Osteoblast (primary cell): ENCODE measurements around the gene YBX2. TPM values are rescaled to one million over a fixed set of nuclear protein-coding genes. Genes with fewer than 3 reads are reported as not detected.

Source experiments
- DNase-seq: peaks from one replicate; pipeline ENCODE4 v3.0.0; 2011; ENCODE audit warnings: low spot score, mixed read lengths; ENCODE audit not compliant: insufficient read length; ENCODE audit errors: missing footprints
- H2AFZ ChIP-seq: 2 replicates; pipeline ENCODE4 v1.6.0; 2011; ENCODE audit warnings: mild to moderate bottlenecking, low read length
- H3K27ac ChIP-seq: 2 replicates; pipeline ENCODE4 v1.5.1; 2011; ENCODE audit warnings: mild to moderate bottlenecking, low read depth, low read length, moderate library complexity
- H3K27me3 ChIP-seq: 2 replicates; pipeline ENCODE4 v1.6.0; 2012; ENCODE audit warnings: mild to moderate bottlenecking, control low read depth, inconsistent platforms, low read length, moderate library complexity; ENCODE audit not compliant: insufficient read depth
- H3K36me3 ChIP-seq: 2 replicates; pipeline ENCODE4 v1.5.1; 2011; ENCODE audit warnings: mild to moderate bottlenecking, low read length, control low read depth, moderate library complexity; ENCODE audit not compliant: insufficient read depth
- H3K4me1 ChIP-seq: 2 replicates; pipeline ENCODE4 v1.5.1; 2011; ENCODE audit warnings: mild to moderate bottlenecking, low read length, control low read depth, moderate library complexity; ENCODE audit not compliant: insufficient read depth
- H3K4me2 ChIP-seq: 2 replicates; pipeline ENCODE4 v1.6.0; 2011; ENCODE audit warnings: mild to moderate bottlenecking, low read length; ENCODE audit not compliant: insufficient read depth
- H3K4me3 ChIP-seq: fragments of 200-600 bp; sonication (generic); 3 replicates; pipeline ENCODE4 v1.5.1; 2012; ENCODE audit warnings: mild to moderate bottlenecking, low read length, inconsistent platforms; ENCODE audit not compliant: insufficient read depth
- H3K79me2 ChIP-seq: 2 replicates; pipeline ENCODE4 v1.6.0; 2012; ENCODE audit warnings: mild to moderate bottlenecking, low read length, control low read depth, inconsistent platforms; ENCODE audit not compliant: insufficient read depth
- H3K9me3 ChIP-seq: 2 replicates; pipeline ENCODE4 v1.5.1; 2011; ENCODE audit warnings: low read depth, low read length, control low read depth
- H4K20me1 ChIP-seq: 2 replicates; pipeline ENCODE4 v1.6.0; 2012; ENCODE audit warnings: mild to moderate bottlenecking, low read length, control low read depth; ENCODE audit not compliant: insufficient read depth
- total RNA-seq: library from RNA; depleted of rRNA; stranded (reverse); fragments of >200 nt; gene quantifications from 2 replicates; pipeline ENCODE4 v1.2.3, GENCODE V29; 2012
- TF ChIP-seq, protein P1 (sequence below): IDR thresholded peaks from 2 replicates; pipeline ENCODE4 v1.5.1; 2011; ENCODE audit warnings: mild to moderate bottlenecking, low read depth, low read length, moderate library complexity; ENCODE audit errors: extremely low read depth

Gene YBX2
- total RNA-seq, 1 donor: not detected

DNA sequence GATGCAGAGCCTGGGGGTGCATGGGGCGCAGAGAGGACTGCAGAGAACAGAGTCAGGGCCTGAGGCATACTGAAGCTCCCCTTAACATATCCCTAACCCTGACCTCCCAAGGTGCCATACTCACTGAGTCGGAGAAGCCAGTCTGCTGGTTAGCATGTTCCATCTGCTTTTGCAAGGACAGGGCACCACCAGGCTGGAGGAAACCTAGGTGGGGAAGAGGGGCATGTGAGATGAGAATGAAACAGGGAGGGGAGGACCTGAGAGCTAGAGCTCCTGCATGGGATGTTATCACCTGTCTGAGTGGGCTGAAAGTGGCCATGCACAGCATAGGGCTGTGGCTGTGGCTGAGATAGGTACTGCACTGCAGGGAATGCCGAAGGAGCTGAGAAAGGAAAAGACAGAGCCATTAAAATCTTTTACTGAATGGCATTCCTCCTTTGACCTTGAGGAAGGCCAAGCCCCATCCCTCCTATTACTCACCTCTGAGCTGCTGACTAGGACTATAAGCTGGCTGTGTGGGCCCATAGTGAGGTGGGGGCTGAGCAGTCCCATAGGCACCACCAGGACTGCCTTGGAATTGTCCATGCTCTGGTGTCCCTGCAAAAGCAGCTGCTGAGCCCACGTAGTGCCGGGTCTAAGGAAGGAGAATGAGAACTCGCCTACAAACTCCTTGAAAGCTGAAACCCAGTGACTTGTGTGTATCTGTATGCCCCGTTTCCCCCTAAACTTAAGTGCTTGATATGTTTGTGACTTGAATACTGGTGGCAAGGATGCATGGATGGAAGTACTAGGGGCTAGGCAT is 18.9 kb upstream of the YBX2 start:
- Histone ChIP-seq H3K27me3 (no peaks in the 10 kb centered on the region), H3K4me2 (peak overlapping the region; percentile 97), H3K4me3 (peak overlapping the region; percentile 6), H3K79me2 (peaks cover 61% of the 10 kb centered on the region), H3K9me3 (no peaks in the 10 kb centered on the region), H3K4me1 (peaks cover 40% of the 10 kb centered on the region), H2AFZ (no peak overlapping the region), H3K36me3 (peaks cover 64% of the 10 kb centered on the region), H4K20me1 (peaks cover 61% of the 10 kb centered on the region), H3K27ac (peak overlapping the region; percentile 70)
- peak; percentile 69 for DNase-seq
- TF ChIP-seq, protein P1, sequence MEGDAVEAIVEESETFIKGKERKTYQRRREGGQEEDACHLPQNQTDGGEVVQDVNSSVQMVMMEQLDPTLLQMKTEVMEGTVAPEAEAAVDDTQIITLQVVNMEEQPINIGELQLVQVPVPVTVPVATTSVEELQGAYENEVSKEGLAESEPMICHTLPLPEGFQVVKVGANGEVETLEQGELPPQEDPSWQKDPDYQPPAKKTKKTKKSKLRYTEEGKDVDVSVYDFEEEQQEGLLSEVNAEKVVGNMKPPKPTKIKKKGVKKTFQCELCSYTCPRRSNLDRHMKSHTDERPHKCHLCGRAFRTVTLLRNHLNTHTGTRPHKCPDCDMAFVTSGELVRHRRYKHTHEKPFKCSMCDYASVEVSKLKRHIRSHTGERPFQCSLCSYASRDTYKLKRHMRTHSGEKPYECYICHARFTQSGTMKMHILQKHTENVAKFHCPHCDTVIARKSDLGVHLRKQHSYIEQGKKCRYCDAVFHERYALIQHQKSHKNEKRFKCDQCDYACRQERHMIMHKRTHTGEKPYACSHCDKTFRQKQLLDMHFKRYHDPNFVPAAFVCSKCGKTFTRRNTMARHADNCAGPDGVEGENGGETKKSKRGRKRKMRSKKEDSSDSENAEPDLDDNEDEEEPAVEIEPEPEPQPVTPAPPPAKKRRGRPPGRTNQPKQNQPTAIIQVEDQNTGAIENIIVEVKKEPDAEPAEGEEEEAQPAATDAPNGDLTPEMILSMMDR: peak; percentile 26

DNA sequence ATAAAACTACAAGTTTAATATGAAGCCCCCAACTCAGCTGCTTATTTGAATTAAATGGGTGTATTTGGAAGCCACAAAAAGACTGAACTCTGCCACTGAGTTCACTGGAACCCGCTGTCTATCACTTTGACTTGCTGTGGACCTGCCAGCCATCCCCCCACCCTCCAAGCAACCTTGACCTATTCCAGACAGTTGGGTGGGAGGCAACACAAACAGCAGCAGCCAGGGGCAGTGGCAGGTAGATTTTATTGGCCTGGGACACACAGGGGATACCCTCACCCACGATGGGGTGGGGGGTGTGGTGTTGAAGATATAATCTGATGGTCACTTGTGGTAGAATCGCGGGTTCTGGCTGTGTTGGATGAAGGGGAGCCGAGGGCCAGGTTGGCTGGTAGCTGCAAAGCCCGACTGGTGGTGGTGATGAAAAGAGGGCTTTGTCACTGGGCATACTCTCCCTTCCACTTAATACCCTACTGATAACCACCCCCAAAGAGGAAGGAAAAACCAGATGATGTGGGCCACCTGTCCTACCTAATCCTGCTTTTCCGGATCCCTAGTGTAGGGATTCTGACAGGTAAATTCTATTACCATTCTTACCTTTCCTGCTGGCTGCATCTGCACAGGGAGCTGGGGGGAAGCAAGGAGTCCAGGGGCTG is 18.1 kb upstream of the YBX2 start:
- Histone ChIP-seq H3K9me3 (no peaks in the 10 kb centered on the region), H4K20me1 (peaks cover 62% of the 10 kb centered on the region), H3K4me2 (no peak overlapping the region), H3K79me2 (peaks cover 69% of the 10 kb centered on the region), H3K4me3 (no peak overlapping the region), H3K36me3 (peaks cover 58% of the 10 kb centered on the region), H3K27me3 (no peaks in the 10 kb centered on the region), H3K4me1 (peaks cover 40% of the 10 kb centered on the region), H2AFZ (no peak overlapping the region), H3K27ac (no peak overlapping the region)
- DNase-seq: peak; percentile 53
- TF ChIP-seq, protein P1: no peak

DNA sequence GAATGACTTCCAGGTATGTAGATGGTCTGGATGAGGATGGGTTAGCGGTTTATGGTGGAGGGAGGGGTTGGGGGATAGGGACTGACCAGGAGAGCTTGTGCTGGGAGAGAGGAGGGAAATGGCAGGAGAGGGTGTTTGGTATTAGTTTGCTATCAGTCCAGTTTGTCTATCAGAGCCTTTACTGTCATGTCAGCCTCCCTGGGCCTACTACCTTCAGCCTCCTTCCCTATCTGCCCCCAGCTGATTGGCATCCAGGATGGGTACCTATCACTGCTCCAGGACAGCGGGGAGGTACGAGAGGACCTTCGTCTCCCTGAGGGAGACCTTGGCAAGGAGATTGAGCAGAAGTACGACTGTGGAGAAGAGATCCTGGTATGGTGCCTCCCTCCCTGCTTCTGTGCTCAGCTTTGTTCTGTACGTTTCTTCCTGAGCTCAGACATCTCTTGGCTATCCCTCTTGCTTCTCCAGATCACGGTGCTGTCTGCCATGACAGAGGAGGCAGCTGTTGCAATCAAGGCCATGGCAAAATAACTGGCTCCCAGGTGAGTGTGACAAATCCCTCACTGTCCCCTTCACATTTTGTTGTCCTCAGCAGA is 16.8 kb upstream of the YBX2 start:
- Histone ChIP-seq H3K4me1 (peaks cover 40% of the 10 kb centered on the region), H2AFZ (no peak overlapping the region), H3K79me2 (peaks cover 70% of the 10 kb centered on the region), H3K9me3 (no peaks in the 10 kb centered on the region), H3K4me2 (no peak overlapping the region), H4K20me1 (peaks cover 62% of the 10 kb centered on the region), H3K27me3 (no peaks in the 10 kb centered on the region), H3K36me3 (peaks cover 49% of the 10 kb centered on the region), H3K27ac (no peak overlapping the region), H3K4me3 (no peak overlapping the region)
- TF ChIP-seq, protein P1: no peak
- peak; percentile 72 for DNase-seq

DNA sequence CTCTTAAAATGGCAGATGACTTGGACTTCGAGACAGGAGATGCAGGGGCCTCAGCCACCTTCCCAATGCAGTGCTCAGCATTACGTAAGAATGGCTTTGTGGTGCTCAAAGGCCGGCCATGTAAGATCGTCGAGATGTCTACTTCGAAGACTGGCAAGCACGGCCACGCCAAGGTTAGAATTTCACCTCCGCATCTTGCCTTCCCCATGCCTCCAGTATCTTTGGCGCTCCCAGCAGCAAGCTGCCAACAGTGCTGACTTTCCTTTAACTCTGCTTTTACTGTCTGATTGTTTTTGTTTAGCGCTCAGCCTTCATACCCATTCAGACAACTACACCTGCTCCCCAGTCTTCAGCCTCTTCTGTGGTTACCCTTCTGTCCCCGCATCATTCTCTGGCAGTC is 15.2 kb upstream of the YBX2 start:
- Histone ChIP-seq H4K20me1 (peaks cover 61% of the 10 kb centered on the region), H3K4me2 (peak overlapping the region; percentile 73)
- TF ChIP-seq, protein P1: no peak

More for the DNA sequence above, 15.2 kb upstream of the YBX2 start:
- Histone ChIP-seq H3K4me3 (peak overlapping the region; percentile 75), H3K9me3 (no peaks in the 10 kb centered on the region), H3K79me2 (peaks cover 67% of the 10 kb centered on the region), H2AFZ (no peak overlapping the region), H3K27me3 (no peaks in the 10 kb centered on the region), H3K4me1 (peaks cover 35% of the 10 kb centered on the region), H3K27ac (peak overlapping the region; percentile 54), H3K36me3 (peaks cover 44% of the 10 kb centered on the region)
- DNase-seq: peak; percentile 13
